ENCODE measurements around the gene RNU5D-1.

RNU5D-1 gene

GRCh38 chr1:44696789-44697345 is 34.1 kb downstream of the RNU5D-1 start:
- Histone ChIP-seq H3K36me3 (ENCODE audit: insufficient read depth, low read length) (no peaks in the 10 kb centered on the region), H3K27me3 (ENCODE audit: insufficient read depth, low read length) (no peaks in the 10 kb centered on the region), H3K9ac (ENCODE audit: low read depth, low read length) (no peak overlapping the region), H3K27ac (ENCODE audit: low read depth, low read length) (no peak overlapping the region), H3K4me3 (ENCODE audit: low read length) (no peak overlapping the region), H3K9me3 (ENCODE audit: insufficient read depth, low read depth, low read length) (no peaks in the 10 kb centered on the region), H3K4me1 (ENCODE audit: insufficient read depth, low read length) (no peaks in the 10 kb centered on the region)
- WGBS, result 90% methylated on average over 7 of the region's 7 CpGs

- H3K36me3 ChIP-seq (ENCODE audit: insufficient read depth, low read length), result no peaks in the 10 kb centered on the region
- no peaks in the 10 kb centered on the region for H3K9me3 ChIP-seq (ENCODE audit: insufficient read depth, low read depth, low read length)
- no peak overlapping the region for H3K4me3 ChIP-seq (ENCODE audit: low read length)
- no peak overlapping the region for H3K27ac ChIP-seq (ENCODE audit: low read depth, low read length)
- H3K27me3 ChIP-seq (ENCODE audit: insufficient read depth, low read length), result no peaks in the 10 kb centered on the region
- H3K4me1 ChIP-seq (ENCODE audit: insufficient read depth, low read length), result no peaks in the 10 kb centered on the region
- H3K9ac ChIP-seq (ENCODE audit: low read depth, low read length), result no peak overlapping the region
- WGBS, result 88% methylated on average over 2 of the region's 3 CpGs
Observed at GRCh38 chr1:44696101-44696500, 34.9 kb downstream of the RNU5D-1 start.

GRCh38 chr1:44695671-44696070 is 35.3 kb downstream of the RNU5D-1 start:
- WGBS, result 98% methylated on average over 4 of the region's 4 CpGs

GRCh38 chr1:44694863-44695478 is 36.0 kb downstream of the RNU5D-1 start:
- H3K4me1 ChIP-seq (ENCODE audit: insufficient read depth, low read length), result no peaks in the 10 kb centered on the region
- H3K9ac ChIP-seq (ENCODE audit: low read depth, low read length), result no peak overlapping the region
- H3K27ac ChIP-seq (ENCODE audit: low read depth, low read length), result no peak overlapping the region
- H3K4me3 ChIP-seq (ENCODE audit: low read length), result no peak overlapping the region
- no peaks in the 10 kb centered on the region for H3K27me3 ChIP-seq (ENCODE audit: insufficient read depth, low read length)
- H3K36me3 ChIP-seq (ENCODE audit: insufficient read depth, low read length), result no peaks in the 10 kb centered on the region
- no peaks in the 10 kb centered on the region for H3K9me3 ChIP-seq (ENCODE audit: insufficient read depth, low read depth, low read length)
- WGBS, result 92% methylated on average over 7 of the region's 7 CpGs

More at GRCh38 chr1:44695671-44696070, 35.3 kb downstream of the RNU5D-1 start:
- Histone ChIP-seq H3K27ac (ENCODE audit: low read depth, low read length) (no peak overlapping the region), H3K4me3 (ENCODE audit: low read length) (no peak overlapping the region), H3K27me3 (ENCODE audit: insufficient read depth, low read length) (no peaks in the 10 kb centered on the region), H3K9me3 (ENCODE audit: insufficient read depth, low read depth, low read length) (no peaks in the 10 kb centered on the region), H3K9ac (ENCODE audit: low read depth, low read length) (no peak overlapping the region), H3K36me3 (ENCODE audit: insufficient read depth, low read length) (no peaks in the 10 kb centered on the region), H3K4me1 (ENCODE audit: insufficient read depth, low read length) (no peaks in the 10 kb centered on the region)

- WGBS, result 93% methylated on average over 1 of the region's 3 CpGs
Observed at GRCh38 chr1:44693900-44694299, 37.1 kb downstream of the RNU5D-1 start.

GRCh38 chr1:44693159-44693558 is 37.8 kb downstream of the RNU5D-1 start:
- H3K9ac ChIP-seq (ENCODE audit: low read depth, low read length), result no peak overlapping the region
- no peaks in the 10 kb centered on the region for H3K27me3 ChIP-seq (ENCODE audit: insufficient read depth, low read length)
- no peaks in the 10 kb centered on the region for H3K9me3 ChIP-seq (ENCODE audit: insufficient read depth, low read depth, low read length)
- no peak overlapping the region for H3K4me3 ChIP-seq (ENCODE audit: low read length)
- 98% methylated on average over 2 of the region's 2 CpGs for WGBS
- no peak overlapping the region for H3K27ac ChIP-seq (ENCODE audit: low read depth, low read length)
- no peaks in the 10 kb centered on the region for H3K36me3 ChIP-seq (ENCODE audit: insufficient read depth, low read length)
- peaks cover 13% of the 10 kb centered on the region for H3K4me1 ChIP-seq (ENCODE audit: insufficient read depth, low read length)

More at GRCh38 chr1:44693900-44694299, 37.1 kb downstream of the RNU5D-1 start:
- no peak overlapping the region for H3K4me3 ChIP-seq (ENCODE audit: low read length)
- peaks cover 8% of the 10 kb centered on the region for H3K4me1 ChIP-seq (ENCODE audit: insufficient read depth, low read length)
- H3K36me3 ChIP-seq (ENCODE audit: insufficient read depth, low read length), result no peaks in the 10 kb centered on the region
- H3K9ac ChIP-seq (ENCODE audit: low read depth, low read length), result no peak overlapping the region
- H3K27me3 ChIP-seq (ENCODE audit: insufficient read depth, low read length), result no peaks in the 10 kb centered on the region
- H3K27ac ChIP-seq (ENCODE audit: low read depth, low read length), result no peak overlapping the region
- H3K9me3 ChIP-seq (ENCODE audit: insufficient read depth, low read depth, low read length), result no peaks in the 10 kb centered on the region

GRCh38 chr1:44689447-44689765 is 41.6 kb downstream of the RNU5D-1 start:
- Histone ChIP-seq H3K9me3 (ENCODE audit: insufficient read depth, low read depth, low read length) (no peaks in the 10 kb centered on the region), H3K27me3 (ENCODE audit: insufficient read depth, low read length) (no peaks in the 10 kb centered on the region), H3K9ac (ENCODE audit: low read depth, low read length) (no peak overlapping the region), H3K27ac (ENCODE audit: low read depth, low read length) (no peak overlapping the region), H3K36me3 (ENCODE audit: insufficient read depth, low read length) (no peaks in the 10 kb centered on the region), H3K4me3 (ENCODE audit: low read length) (no peak overlapping the region), H3K4me1 (ENCODE audit: insufficient read depth, low read length) (peaks cover 13% of the 10 kb centered on the region)
- 67% methylated on average over 3 of the region's 3 CpGs for WGBS

GRCh38 chr1:44688760-44689446 is 42.1 kb downstream of the RNU5D-1 start:
- Histone ChIP-seq H3K27ac (ENCODE audit: low read depth, low read length) (no peak overlapping the region), H3K27me3 (ENCODE audit: insufficient read depth, low read length) (no peaks in the 10 kb centered on the region), H3K9me3 (ENCODE audit: insufficient read depth, low read depth, low read length) (no peaks in the 10 kb centered on the region), H3K9ac (ENCODE audit: low read depth, low read length) (no peak overlapping the region), H3K4me1 (ENCODE audit: insufficient read depth, low read length) (peaks cover 13% of the 10 kb centered on the region), H3K4me3 (ENCODE audit: low read length) (no peak overlapping the region), H3K36me3 (ENCODE audit: insufficient read depth, low read length) (no peaks in the 10 kb centered on the region)
- 86% methylated on average over 12 of the region's 12 CpGs for WGBS

- 89% methylated on average over 8 of the region's 8 CpGs for WGBS
- H3K27me3 ChIP-seq (ENCODE audit: insufficient read depth, low read length), result no peaks in the 10 kb centered on the region
- H3K9me3 ChIP-seq (ENCODE audit: insufficient read depth, low read depth, low read length), result no peaks in the 10 kb centered on the region
- no peaks in the 10 kb centered on the region for H3K36me3 ChIP-seq (ENCODE audit: insufficient read depth, low read length)
- peaks cover 23% of the 10 kb centered on the region for H3K4me1 ChIP-seq (ENCODE audit: insufficient read depth, low read length)
- H3K9ac ChIP-seq (ENCODE audit: low read depth, low read length), result no peak overlapping the region
- no peak overlapping the region for H3K4me3 ChIP-seq (ENCODE audit: low read length)
- no peak overlapping the region for H3K27ac ChIP-seq (ENCODE audit: low read depth, low read length)
Observed at GRCh38 chr1:44685881-44686280, 45.1 kb downstream of the RNU5D-1 start.

- H3K9ac ChIP-seq (ENCODE audit: low read depth, low read length), result no peak overlapping the region
- H3K27me3 ChIP-seq (ENCODE audit: insufficient read depth, low read length), result no peaks in the 10 kb centered on the region
- H3K4me1 ChIP-seq (ENCODE audit: insufficient read depth, low read length), result peaks cover 23% of the 10 kb centered on the region
- no peaks in the 10 kb centered on the region for H3K9me3 ChIP-seq (ENCODE audit: insufficient read depth, low read depth, low read length)
- 95% methylated on average over 4 of the region's 4 CpGs for WGBS
- no peak overlapping the region for H3K27ac ChIP-seq (ENCODE audit: low read depth, low read length)
- H3K36me3 ChIP-seq (ENCODE audit: insufficient read depth, low read length), result no peaks in the 10 kb centered on the region
- no peak overlapping the region for H3K4me3 ChIP-seq (ENCODE audit: low read length)
Observed at GRCh38 chr1:44685218-44685617, 45.8 kb downstream of the RNU5D-1 start.

- peaks cover 21% of the 10 kb centered on the region for H3K4me1 ChIP-seq (ENCODE audit: insufficient read depth, low read length)
- 95% methylated on average over 1 of the region's 1 CpG for WGBS
- no peak overlapping the region for H3K9ac ChIP-seq (ENCODE audit: low read depth, low read length)
- no peaks in the 10 kb centered on the region for H3K27me3 ChIP-seq (ENCODE audit: insufficient read depth, low read length)
- H3K4me3 ChIP-seq (ENCODE audit: low read length), result no peak overlapping the region
- no peaks in the 10 kb centered on the region for H3K9me3 ChIP-seq (ENCODE audit: insufficient read depth, low read depth, low read length)
- no peak overlapping the region for H3K27ac ChIP-seq (ENCODE audit: low read depth, low read length)
- no peaks in the 10 kb centered on the region for H3K36me3 ChIP-seq (ENCODE audit: insufficient read depth, low read length)
Observed at GRCh38 chr1:44684525-44684924, 46.4 kb downstream of the RNU5D-1 start.

All from HUES64 (cell line).